NCI-H1930 (cell line): ENCODE results near the gene GRIN2C.

Source experiments
- DNase-seq, 2 experiments: peaks; one replicate each; lab custom pipeline; 2025; lab: John Stamatoyannopoulos, UW

The GRIN2C gene

GRCh38 chr17:74799097-74799496, 60.6 kb downstream of the GRIN2C start:
- no peak for DNase-seq

GRCh38 chr17:74798239-74798707, 61.4 kb downstream of the GRIN2C start:
- no peak for DNase-seq

GRCh38 chr17:74797824-74798223, 61.9 kb downstream of the GRIN2C start:
- no peak for DNase-seq

GRCh38 chr17:74796866-74797265, 62.8 kb downstream of the GRIN2C start:
- DNase-seq: no peak

GRCh38 chr17:74796211-74796610, 63.5 kb downstream of the GRIN2C start:
- no peak for DNase-seq

GRCh38 chr17:74795327-74796020, 64.2 kb downstream of the GRIN2C start:
- DNase-seq: no peak

- DNase-seq: no peak
Observed at GRCh38 chr17:74792586-74793105, 67.0 kb downstream of the GRIN2C start.
